ENCODE measurements around the gene GRIK2.

GRIK2 gene

GRCh38 chr6:101728956-101729355 lies 335.4 kb downstream of the GRIK2 start:
- no peak for DNase-seq

- no peak for DNase-seq
These were observed 337.4 kb downstream of the GRIK2 start for GRCh38 chr6:101730954-101731353.

GRCh38 chr6:101733899-101734298 lies 340.4 kb downstream of the GRIK2 start:
- no peak for DNase-seq

- no peak for DNase-seq
These were observed 345.0 kb downstream of the GRIK2 start for GRCh38 chr6:101738481-101738880.

DNA sequence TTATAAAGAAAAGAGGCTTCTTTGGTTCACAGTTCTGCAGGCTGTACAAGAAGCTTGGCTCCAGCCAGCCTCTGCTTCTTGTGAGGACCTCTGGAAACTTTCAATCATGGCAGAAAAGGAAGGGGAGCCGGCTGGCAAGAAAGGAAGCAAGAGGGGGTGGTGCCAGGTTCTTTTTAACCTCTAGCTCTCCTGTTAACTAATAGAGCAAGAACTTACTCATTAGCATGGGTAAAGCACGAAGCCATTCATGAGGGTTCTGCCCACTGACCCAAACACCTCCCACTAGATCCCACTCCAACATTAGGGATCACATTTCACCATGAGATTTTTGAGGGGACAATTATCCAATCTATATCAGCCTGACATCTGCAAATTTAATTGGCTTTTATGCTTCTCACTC lies 347.1 kb downstream of the GRIK2 start:
- DNase-seq: no peak

GRCh38 chr6:101741474-101742171 lies 348.1 kb downstream of the GRIK2 start:
- DNase-seq: no peak

GRCh38 chr6:101747160-101747559 lies 353.7 kb downstream of the GRIK2 start:
- no peak for DNase-seq

DNA sequence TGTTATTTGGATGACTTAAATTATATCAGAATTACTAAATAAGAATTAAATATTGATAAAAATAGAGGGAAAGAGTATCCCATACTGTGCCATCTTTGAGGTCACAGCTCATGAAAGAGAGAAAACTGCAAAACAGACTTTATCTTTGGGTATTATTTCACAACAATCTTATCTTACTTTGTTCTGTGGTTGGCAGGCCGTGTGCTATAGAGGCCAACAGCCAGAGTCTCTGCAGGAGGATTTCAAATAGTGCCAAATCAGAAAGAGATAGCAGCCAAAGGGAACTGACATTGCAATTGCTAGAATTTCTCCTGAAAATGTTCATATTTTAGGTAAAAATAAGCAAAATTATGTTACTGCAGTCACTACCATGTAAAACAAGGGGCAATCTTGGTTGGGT lies 354.2 kb downstream of the GRIK2 start:
- no peak for DNase-seq

DNA sequence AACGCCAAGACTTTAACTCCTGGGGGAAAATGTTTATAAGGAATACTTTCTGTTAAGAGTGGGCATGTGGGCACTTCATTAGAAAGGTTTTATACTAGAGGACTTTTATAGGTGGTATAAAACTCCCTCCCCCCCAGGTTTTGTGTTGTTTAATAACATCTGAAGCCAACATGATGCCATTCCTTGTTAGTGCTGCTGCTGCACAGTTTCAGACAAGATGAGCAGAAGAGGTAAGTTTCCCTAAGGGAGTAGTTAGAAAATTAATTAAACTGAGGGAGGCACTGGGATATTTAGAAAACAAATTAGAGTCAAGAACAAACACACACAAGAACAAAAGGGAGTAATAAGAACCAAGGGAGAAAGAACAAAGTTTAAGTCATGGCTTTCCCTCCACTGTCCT lies 362.4 kb downstream of the GRIK2 start:
- no peak for DNase-seq

DNA sequence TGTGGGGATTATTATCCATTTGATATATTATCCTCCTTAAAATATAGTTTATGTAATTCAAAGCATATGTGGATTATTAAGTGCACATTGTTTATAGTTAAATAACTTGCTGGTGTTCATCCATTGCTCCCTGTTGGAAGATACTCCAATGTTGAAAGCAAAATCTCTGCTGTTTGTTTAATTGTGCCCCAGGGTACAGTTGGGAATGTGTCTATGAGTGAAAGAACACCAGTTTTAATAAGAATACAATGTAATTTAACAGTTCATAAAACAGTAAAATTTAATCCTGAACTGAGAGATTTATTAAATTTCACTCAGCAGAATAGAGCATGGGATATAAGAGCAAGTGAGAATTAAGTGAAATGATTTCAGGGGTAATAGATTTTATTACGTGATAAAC lies 364.9 kb downstream of the GRIK2 start:
- DNase-seq: no peak

GRCh38 chr6:101760843-101761621 lies 367.5 kb downstream of the GRIK2 start:
- no peak for DNase-seq

GRCh38 chr6:101762851-101763250 lies 369.3 kb downstream of the GRIK2 start:
- no peak for DNase-seq

DNA sequence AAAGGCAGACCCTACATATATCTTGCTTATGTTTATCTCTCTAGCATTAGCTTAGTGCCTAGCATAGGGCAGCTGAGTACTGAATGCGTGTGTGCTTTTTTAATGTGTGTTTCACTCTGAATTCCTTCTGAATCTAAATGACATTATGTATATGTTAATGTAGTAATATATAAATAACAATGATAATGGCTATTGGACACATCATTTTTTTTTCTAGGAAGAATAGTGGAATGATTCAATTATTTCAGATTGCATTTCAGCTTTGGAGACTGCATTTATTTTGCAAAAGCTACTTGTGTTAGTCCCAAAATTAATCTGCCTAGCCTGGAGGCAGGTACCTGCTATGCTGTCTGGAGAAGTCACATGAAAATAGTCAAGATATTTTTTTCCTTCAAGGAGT lies 371.8 kb downstream of the GRIK2 start:
- no peak for DNase-seq

DNA sequence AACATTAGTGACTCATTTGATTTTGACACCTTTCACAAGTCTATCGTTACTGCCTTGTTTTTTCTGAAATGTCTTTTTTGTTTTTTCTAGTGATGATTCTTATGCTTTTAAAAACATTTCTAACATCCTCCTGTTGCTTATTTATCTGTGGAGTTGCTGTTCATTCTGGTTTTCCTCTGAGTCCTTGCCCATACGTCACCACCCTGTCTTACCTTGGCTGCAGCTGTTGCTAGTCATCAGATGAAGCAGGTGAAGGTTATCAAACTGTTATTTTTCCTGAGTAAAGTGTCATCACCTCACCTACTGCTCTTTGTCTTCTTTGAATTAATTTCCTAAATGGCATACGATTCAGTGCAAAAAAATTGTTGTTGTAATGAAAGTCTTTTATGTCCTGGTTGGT lies 376.6 kb downstream of the GRIK2 start:
- no peak for DNase-seq

DNA sequence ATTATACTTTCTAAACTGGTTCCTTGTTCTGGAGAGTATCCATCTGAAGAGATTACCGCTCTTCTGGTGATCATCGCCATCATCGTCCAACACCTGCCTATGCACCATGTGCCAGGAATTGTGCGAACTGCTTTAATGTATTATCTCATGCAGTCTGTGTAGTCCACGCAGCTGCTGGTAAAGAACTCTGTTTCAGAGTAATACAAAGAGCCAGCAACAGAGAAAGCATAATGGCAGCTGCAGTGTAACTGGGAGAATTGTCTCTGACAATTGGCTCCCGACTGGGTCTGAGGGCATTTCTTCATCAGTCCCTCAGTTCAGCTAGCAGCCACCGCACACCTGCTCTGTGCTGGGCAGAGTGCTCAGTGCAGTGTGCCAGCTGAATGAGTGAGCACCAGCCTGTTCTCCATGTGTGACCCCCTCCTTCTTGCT lies 383.4 kb downstream of the GRIK2 start:
- no peak for DNase-seq

GRCh38 chr6:101777646-101778045 lies 384.1 kb downstream of the GRIK2 start:
- DNase-seq: no peak

DNA sequence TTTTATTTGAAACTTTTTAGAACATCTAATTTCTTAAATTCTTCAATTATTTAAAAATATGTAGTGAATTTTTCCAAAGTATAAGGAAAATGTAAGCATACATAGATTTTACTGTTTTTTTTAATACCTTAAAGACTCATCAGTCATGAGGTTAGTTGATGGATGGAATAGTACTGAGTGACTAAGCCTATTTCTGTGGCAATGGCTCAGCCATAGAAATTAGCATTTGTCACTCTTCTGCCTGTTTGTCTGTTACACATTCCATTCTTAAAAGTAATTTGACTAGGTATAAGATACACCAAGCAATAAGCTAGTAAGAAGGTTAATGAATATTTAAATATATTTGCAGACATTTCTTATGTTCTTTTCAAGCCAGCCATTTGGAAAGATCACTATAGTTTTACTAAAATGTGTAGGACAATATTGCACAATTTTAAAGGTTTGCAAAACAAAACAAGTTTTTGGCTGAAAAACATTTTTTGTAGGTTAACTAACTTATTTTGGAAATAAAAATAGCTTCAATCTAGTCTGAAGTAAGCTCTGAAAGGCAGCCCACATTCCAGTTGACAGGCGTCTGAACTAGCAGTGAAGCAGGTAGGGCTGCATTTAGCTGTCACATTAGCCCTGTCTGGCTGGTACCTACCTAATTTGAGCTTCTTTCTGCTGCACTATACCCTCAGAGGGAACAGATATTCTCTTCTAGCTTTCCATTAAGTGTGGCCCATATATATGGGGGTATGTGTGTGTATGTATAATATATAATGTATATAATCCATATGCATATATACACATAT lies 385.7 kb downstream of the GRIK2 start:
- no peak for DNase-seq

DNA sequence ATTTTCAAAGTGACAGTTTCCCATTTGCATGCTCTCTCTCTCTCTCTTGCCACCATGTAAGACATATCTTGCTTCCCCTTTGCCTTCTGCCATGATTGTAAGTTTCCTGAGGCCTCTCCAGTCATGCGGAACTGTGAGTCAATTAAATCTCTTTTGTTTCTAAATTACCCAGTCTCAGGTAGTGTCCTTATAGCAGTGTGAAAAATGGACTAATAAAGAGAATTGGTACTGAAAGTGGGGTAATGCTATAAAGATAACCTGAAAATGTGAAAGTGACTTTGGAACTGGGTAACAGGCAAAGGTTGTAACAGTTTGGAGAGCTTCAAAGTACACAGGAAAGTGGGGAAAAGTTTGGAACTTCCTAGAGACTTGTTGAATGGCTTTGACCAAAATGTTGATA lies 389.8 kb downstream of the GRIK2 start:
- DNase-seq: no peak

DNA sequence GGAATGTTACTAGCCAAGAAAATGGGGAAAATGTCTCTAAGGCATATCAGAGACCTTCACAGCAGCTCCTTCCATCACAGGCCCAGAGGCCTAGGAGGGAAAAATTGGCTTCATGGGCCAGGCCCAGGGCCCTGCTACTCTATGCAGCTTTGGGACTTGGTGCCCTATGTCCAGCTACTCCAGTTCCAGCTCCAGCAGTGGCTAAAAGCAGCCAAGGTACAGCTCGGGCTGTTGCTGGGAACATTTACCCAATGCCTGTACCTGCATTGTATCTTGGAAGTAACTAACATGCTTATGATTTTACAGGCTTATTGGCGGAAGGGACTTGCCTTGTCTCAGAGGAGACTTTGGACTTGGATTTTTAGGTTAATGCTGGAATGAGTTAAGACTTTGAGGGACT lies 390.6 kb downstream of the GRIK2 start:
- no peak for DNase-seq

GRCh38 chr6:101799531-101799930 lies 406.0 kb downstream of the GRIK2 start:
- no peak for DNase-seq

DNA sequence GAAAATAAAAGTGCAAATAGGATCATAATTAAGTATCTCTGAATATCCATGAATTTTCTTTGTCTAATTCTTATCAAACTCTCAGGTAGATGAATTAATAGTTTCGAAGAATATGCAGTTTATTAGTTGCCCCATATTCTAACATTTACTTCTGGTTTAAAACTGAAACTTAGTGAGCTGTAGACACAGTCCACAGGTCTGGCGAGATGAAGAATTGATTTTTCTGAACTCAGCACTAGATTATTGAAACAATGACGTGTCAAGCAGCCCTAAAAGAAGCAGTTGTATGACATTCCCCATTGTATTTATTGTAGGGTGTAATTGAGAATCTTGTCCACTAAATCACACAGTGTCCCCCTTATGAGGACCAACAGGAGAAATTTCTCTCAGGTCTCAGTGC lies 407.1 kb downstream of the GRIK2 start:
- no peak for DNase-seq

DNA sequence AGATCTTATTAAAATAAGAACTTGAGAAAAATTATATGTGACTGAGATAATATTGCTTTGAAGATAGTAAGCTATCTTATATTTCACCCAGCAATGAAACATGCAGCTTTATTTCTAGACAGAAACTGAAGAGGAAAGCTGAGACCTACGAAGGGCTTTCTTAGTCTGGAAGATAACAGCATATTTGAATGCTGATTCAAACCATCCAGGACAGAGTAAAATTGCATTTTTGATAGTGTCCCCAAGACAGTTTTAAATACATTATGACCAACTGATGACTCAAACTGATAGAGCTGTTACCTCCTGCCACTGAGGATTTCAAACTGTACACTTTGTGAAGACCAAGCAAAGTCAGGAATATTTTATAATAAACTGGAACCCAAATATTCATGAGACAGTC lies 409.6 kb downstream of the GRIK2 start:
- DNase-seq: no peak

GRCh38 chr6:101806241-101806640 lies 412.7 kb downstream of the GRIK2 start:
- DNase-seq: no peak

GRCh38 chr6:101811108-101811507 lies 417.6 kb downstream of the GRIK2 start:
- DNase-seq: no peak
